A673 (cell line): ENCODE measurements around the gene ESR1.

Experiments used
- CTCF ChIP-seq: fragments of 300-800, 200-600 bp; sonication (generic); conservative IDR thresholded peaks from 2 replicates; pipeline ENCODE4 v1.5.1; 2017; ENCODE audit warnings: low read depth, mild to moderate bottlenecking, antibody characterized with exemption, low read length, moderate library complexity, mixed read lengths
- EZH2 ChIP-seq: fragments of 200-600 bp; sonication (generic); IDR thresholded peaks from 2 replicates; pipeline ENCODE4 v1.6.1; 2017; ENCODE audit warnings: borderline replicate concordance, low read depth, mild to moderate bottlenecking, mixed read lengths, antibody characterized with exemption, low read length; ENCODE audit not compliant: poor library complexity, severe bottlenecking

DNA sequence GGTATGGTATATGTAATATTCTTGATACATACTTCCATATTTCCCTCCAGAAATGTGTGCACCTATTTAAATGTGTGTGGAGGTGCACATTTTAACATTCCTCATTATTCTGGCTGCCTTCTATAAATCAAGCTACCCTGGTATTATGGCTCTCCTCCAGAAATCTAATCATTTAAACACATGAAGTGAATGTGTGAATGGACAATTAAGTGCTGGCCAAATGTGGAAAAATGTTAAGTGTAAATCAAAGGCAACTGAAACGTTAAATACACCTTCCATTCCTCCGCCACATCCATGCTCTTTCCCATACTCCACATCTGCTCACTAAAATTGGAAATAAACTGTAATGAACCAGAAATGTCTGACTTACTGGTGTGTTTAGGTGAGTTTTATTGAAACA, 24.9 kb upstream of the ESR1 start:
- no peak for TF ChIP-seq CTCF
- TF ChIP-seq EZH2 = no peak
